Measurements from ENCODE around the gene CLNK.

GRCh38 chr4:10582951-10583350 lies 101.6 kb downstream of the CLNK start:
- TF ChIP-seq POLR2AphosphoS5 (IDR thresholded peaks at IDR 0.05; ENCODE audit: low read depth, low read length) (no peak), TAF1 (IDR thresholded peaks at IDR 0.05; ENCODE audit: borderline replicate concordance, insufficient read depth, low read length) (no peak)

Data from PFSK-1 (cell line).